ENCODE measurements around the gene NUDT14.

Gene NUDT14

DNA sequence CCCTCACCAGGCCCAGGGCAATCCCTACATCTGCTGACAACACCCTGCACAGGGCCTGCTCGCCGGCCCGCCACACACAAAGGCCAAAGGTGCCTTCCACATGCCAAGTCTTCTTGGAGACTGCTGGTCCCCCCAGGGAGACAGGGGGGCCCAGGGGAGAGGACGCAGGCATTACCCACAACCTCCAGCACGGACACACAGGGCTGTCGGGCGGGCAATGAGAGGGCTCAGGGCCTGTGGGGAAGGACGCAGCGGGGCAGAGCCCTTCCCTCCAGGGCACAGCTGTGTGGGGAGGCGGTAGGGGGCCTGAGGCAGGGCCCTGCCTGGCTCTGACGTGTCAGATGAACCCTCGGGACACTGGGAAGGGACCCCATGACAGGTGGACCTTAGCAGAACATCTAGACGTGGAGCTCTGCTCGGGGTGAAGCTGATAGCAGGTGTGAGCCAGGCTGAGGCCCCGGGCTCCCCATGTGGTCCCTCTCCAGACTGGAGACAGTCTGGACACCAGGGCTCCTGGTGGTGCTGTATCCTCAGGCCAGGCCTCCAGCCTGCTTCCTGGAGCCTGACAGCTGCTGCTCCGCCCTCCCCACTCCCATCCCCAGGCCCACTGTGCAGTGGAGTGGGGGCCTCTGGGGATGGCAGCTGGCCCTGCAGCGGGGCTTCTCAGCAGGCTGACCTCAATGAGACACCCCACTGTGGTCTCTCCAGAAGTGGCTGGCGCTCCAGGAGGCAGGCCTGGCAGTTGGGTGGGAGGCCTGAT lies 31.6 kb upstream of the NUDT14 start:
- in situ Hi-C loops (cut with HindIII; ENCODE audit: low sequenced_read_pairs) = no loop called here

DNA sequence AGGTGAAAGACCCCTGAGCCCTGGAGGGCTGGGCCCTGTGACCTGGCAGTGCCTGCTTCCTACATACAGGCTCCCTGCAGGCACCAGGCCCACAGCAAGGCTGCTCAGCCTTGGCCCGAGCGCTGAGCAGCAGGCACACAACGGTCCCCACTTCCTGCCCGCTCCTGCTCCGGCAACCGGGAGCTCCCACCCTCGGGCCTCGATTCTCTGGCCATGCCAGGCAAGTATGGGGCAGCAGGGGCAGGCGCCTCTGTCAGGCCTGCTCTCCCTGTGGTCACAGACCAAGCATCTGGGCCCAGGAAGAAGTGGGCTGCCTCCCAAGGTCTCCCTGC lies 30.6 kb upstream of the NUDT14 start:
- in situ Hi-C loops (cut with HindIII; ENCODE audit: low sequenced_read_pairs) = no loop called here

DNA sequence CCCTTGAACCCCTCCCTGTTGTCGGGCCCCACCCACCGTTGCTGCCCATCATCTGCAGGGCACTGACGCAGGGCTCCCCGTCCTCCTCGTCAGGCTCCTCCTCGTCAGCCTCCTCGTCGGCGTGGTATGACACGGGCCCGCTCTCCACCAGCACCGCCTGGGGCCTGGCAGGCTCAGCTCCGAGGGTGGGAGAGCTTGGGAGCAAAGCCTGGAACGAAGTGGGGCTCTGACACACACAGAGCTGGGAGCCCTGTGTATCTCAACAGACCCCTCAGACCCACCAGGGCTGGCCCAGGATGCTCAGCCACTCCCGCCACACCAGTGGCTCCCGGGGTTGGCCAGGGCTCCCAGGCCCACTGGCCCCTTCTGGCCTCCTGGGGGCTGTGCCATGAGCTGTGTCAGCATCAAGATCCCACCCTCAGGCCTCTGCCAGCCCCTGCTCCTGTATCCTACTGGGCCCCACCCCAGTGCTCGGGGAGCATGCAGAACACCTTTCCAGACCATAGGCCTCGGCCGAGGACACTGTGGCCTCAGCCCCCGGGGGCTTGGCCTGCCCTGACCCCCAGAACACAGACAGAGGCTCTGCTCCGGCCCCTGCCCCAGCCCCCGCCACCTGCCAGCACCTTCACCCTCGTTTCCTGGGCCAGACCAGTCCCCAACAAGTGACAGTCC lies 30.1 kb upstream of the NUDT14 start:
- in situ Hi-C loops (cut with HindIII; ENCODE audit: low sequenced_read_pairs) = no loop called here

DNA sequence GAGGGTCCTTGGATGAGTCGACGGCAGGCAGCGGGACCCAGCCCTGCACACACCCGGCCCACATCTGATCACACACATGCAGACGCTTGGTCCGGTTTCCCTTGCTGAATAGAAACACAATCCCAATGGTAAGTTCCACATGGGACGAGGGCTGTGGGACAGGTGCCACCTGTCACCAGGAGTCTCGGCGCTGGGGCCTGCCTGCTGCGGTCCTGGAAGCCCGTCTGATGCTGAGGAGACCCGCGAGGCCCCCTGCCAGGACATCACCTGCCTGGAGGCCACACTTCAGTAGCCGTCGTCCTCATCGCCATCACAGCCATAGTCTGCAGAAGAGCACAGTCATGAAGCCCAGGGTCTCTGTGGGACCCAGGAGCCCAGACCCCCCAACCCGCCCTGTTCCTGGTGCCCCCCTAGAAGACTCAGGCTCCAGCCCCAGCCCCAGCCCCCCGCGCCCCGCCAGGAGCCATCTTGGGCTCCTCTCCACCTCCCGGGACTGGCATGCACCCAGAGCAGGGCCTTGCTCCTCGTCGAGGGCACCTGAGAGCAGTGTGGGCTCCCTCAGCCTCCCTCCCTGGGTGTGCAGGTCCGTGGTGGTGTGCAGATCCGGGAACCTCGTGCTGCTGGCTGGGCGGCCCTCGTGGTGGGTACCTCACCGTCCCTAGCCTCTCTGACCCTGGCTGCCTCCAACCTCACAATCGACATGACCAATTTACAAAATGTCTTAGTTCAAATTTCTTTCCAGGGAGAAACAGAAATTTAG lies 29.3 kb upstream of the NUDT14 start:
- in situ Hi-C loops (cut with HindIII; ENCODE audit: low sequenced_read_pairs) = no loop called here

DNA sequence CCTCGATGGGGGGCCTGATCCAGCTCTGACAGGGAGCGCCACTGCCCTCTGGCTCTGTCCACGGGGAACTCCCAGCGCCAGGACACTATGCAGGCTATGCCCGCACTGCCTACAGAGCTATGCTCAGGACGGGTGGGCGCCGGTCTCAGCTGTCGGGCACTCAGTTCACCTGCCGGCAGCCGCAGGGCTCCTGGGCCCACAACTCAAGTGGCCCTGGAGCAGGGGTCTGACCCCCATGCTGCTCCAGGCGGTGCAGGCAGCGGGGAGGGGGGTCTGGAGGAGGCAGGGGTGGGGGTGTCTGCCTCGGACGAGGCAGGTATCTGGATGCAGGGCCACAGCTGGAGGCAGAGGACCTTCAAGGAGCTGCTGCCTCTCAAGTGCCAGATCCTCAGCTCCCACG lies 28.5 kb upstream of the NUDT14 start:
- in situ Hi-C loops (cut with HindIII; ENCODE audit: low sequenced_read_pairs) = no loop called here

DNA sequence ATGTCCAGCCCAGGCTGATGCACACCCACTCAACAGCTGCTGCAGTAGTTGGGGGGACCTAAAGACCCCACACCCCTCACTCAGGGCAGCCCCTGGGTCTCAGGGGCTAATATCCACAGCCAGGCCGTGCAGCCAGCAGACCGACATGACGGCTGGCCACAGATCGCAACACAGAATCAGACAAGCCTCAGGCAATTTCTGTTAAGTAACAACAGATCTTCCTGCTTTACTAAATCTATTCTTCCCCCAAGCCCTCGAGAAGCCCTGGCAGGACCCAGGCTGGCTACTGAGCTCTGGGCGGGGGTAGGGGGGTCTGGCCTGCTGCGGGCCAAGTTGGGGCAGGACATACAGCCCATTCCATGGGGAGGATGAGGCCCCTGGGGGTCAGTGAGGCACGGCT lies 28.0 kb upstream of the NUDT14 start:
- in situ Hi-C loops (cut with HindIII; ENCODE audit: low sequenced_read_pairs) = no loop called here

DNA sequence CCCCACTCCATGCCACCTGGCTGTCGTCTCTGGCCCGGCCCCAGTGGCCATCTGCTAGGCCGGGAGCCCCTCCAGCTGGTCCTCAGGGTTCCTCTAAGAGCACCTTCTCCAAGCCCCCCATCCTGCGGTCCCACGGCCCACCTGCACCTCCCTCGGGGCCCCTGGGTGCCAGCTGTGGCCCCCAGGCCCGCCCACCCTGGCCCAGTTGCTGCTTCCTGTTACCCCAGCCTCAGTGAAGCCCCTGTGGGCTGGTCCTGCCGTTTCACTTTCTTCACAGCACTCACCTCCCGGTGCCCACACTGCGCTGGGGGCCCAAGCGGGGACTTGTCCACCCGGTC lies 27.6 kb upstream of the NUDT14 start:
- in situ Hi-C loops (cut with HindIII; ENCODE audit: low sequenced_read_pairs) = no loop called here

DNA sequence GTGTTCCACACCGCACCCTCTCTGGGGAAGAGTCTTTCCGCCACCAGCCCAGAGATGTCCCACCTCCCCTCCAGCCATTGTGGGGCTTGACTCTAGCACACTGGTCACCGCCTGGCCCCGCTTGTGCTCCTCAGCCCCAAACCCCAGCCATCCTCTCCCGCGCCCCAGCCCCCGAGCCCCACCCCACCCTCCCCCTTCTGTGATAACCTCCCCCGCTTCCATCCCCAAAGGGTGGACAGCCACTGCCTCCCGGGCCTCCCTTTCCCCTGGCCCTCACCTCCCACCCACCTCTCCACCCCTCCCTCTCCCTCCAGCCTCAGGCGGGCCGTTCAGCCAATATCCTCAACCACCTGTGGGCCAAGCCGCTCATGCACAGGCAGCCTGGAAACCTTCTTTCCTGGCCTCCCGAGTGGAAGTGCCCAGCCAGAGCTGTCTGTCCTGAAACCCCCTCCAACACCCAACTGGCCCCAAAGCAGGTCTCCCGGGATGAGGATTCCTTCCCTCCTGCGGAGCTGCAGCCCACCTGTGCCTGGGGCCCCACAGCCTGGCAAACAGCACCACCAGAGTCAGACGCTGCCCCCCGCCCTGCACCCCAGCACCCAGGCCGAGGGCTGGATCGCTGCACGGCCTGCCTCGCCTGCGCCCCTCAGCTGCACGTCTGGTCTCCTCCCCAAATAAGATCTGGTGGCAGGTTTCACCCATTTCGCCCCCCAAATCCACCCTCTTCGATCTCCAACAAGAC lies 27.1 kb upstream of the NUDT14 start:
- in situ Hi-C loops (cut with HindIII; ENCODE audit: low sequenced_read_pairs) = no loop called here

DNA sequence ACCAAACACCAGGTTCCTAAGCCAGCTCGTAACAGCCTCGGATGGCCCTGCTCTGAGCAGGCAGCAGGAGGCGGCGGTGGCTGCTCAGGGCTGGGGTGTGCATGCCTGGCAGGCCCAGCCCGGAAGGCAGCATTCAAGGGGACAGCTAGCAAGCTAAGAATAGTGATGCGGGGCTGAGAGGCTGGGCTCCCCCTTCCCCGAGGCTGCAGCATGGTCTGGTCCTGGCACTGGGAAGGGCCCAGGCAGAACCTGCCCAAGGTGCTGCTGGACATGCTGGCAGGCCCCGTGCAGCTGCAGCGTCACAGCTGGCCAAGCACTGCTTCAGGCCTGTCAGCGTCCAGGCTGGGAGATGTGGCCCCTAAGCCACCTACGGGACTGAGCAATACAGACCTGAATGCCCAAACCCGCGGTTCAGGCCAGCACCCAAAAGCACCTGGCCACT lies 26.4 kb upstream of the NUDT14 start:
- in situ Hi-C loops (cut with HindIII; ENCODE audit: low sequenced_read_pairs) = no loop called here

DNA sequence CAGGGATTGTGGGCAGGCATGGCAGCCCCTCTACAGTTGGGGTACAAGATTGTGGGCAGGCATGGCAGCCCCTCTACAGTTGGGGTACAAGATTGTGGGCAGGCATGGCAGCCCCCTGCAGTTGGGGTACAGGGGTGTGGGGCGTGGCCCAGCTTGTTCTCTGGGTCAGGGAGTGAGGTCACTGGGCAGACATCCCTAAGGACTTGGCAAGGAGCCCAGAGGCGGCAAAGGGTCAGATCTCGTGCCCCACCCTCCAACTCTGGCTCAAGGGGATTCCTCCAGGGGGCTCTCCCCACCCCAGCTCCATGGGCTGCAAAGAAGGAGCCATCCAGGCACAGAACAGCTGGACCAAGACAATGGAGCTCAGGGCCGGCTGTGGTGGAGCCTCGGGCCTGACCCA lies 25.8 kb upstream of the NUDT14 start:
- in situ Hi-C loops (cut with HindIII; ENCODE audit: low sequenced_read_pairs) = no loop called here

DNA sequence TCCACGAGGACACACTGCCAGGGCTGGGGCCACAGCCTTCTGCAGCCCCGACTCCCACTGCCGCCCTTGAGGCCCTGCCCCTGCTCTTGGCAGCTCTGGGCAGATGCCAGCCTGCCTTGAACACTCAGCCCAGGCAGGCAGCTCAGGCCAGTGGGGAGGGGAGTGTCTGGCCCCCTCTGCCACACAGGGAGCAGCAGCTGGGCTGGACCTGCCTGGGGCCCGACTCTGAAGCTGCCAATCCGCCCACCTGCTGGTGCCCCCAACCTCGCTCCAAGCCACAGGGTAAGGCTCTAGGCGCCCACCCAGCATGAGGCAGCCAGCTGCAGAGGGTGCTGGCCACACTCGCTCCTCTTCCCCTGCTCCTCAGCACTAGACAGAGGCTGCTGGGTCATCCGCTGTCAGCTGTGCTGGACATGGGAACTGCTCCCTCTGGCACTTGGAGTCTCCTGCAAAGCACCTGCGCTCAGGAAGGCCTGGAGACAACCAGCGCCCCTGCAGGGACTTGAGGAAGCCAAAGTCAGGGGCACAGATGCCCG lies 24.6 kb upstream of the NUDT14 start:
- in situ Hi-C loops (cut with HindIII; ENCODE audit: low sequenced_read_pairs) = no loop called here

DNA sequence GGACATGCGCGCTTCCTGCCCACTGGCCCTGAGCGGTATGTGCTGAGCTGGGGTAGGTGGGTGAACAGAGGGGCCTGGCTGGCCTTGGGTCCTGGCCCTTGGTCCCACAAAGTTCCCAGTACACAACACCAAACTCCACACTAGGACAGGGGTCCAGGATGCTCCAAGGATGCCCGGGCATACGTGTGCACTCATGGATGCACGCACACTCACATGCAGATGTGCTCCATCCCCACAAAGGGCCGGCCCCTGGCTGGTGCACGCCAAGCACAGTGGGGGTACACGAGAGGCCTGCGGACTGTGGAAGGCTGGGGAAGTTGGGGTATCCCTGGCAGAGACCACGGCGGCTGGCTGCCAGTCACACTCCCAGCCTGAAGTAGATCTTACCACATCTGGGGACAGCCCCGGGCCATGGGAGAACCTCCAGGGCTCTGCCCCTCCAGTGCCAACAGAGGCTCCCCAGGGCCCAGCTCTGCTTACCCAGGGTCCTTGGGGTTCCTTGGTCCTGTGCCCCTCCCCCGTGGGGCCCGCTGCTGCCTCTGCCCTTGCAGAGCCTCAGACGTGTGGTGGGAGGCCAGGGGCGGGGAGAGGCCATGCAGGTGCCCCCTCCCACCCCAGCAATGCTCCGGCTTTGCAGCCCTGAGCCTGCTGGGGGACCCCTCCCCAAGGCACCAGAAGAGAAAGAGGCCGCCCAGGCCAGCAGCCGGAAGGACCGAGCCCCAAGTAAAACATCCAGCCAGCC lies 24.0 kb upstream of the NUDT14 start:
- in situ Hi-C loops (cut with HindIII; ENCODE audit: low sequenced_read_pairs) = no loop called here

DNA sequence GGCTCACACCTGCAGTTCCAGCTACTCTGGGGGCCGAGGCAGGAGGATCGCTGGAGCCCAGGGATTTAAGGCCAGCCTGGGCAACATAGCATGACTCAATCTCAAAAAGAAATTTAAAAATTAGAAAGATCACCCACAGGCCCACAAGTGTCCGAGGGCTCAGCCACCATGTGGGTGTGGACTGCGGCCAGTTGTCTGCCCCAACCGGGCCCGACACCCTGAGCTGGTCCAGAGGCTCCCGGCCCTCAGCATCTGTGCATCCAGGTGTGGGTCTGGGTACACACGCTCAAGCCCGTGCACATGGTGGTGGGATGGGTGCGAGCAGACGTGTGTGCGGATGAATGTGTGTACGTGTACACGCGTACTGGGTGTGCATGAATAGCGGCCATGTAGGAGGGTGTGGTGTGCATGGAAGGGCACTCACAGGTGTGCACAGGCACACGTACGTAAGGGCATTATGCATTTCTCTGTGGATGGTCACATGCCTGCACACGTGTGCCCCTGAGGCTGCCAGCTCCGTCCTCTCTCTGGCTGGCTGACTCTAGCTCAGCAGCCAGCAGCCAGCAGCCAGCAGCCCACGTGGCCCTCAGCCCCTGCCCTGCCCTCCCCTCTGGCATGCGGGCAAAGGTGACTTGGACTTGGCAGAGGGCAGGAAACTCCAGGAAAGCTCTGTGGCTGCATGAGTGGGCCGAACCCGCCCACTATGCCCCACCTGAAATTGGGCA lies 23.3 kb upstream of the NUDT14 start:
- in situ Hi-C loops (cut with HindIII; ENCODE audit: low sequenced_read_pairs) = no loop called here

DNA sequence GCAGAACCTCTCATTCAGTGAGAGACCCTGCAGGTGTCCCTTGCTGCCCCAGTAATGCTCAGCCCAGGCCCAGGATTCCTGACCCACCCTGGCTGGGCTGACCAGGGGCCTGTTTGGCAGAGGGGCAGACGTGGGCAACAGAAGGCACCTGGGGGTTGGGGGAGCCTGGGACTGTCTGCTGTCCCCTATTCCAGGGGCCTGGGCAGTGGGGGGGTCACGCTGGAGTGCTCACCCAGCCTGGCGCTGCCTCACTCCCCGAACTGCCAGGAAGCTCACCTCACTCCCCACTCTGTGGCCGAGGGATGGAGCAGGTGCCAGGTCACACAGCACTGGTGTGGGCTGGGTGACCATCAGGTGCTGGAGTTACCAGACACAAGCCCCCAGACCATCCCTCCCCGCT lies 22.6 kb upstream of the NUDT14 start:
- in situ Hi-C loops (cut with HindIII; ENCODE audit: low sequenced_read_pairs) = no loop called here

DNA sequence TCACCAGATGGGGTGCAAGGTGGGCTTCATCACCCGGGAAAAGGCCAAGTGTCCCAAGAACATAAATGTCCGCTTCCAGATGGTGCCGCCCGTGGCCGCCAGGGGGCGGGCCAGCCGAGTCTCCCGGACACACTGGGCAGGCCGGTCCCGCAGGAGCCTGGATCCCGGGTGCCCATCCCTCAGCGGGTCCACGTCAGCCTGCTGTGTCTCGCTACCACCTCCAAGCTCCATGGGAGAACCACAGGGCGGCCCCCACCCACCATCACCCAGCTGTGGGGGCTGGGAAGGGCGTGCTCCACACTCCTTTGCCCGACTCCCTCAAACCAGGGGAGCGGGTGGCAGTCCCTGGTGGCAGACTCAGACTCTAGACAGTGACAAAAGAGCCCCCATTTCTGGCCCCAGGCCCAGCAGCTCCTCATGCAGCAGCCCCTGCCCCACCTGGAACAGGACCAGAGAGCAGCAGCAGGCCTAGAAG lies 22.0 kb upstream of the NUDT14 start:
- in situ Hi-C loops (cut with HindIII; ENCODE audit: low sequenced_read_pairs) = no loop called here

DNA sequence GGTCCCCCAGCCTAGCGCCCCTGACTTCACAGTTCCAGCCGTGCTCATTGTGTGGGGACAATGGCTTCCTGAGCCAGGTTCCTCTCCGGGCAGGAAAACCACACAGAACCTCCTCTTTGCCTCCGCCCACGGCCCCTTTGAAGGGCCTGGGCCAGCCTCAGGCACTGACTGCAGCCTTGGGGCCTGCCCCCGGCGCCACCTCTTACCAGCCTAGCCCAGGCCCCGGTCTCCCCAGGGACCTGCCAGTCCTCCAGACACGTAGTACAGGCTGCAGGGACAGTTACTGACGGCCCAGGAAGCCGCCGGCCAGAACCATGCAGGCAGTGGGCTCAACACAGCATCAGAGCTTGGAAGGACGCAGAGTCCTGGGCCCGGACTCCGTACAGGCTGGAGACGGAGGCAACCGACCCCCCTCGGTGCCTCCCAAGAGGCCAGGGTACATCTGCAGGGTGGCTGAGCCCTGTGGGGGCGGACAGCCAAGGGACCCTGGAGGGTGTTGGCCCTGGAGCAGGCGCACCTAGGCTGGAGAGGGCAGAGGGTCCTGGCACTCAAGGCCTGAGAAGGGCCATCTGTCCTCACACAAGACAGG lies 20.9 kb upstream of the NUDT14 start:
- in situ Hi-C loops (cut with HindIII; ENCODE audit: low sequenced_read_pairs) = no loop called here

DNA sequence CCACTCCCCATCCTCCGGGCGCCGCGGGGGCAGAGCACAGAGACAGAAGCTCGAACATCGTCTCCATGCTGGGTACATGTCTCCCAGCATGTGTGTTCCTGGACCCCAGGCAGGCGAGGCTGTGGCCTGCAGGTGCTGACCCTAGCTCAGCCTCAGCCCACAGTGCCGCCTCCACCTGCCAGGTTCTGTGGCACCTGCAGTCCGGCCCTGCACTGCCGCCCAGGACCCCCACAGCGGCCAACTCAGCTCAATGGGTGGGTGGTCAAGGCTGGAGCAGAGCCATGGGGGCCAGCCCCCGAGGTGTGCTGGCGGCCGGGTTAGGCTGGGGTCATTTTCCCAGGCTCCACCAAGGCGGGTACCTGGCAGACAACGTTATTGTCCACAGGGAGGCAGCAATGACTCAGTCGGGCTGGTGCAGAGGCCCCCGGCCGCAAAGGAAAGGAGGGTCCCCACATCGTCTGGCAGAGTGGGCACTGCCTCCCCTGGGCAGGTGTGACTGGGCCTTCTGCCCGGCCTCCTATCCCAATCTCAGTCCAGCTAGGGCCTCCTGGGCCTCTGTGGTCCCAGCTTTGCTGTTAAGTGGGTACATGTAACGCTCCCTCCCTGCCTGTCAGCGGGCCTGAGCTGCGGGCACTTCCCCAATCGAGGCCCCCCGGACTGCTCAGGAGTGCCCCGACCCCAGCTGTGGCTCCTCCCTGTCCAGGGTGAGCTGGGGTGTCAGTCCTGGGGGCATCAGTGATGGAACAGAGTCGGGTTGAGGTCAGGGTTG lies 20.2 kb upstream of the NUDT14 start:
- in situ Hi-C loops (cut with HindIII; ENCODE audit: low sequenced_read_pairs) = no loop called here

DNA sequence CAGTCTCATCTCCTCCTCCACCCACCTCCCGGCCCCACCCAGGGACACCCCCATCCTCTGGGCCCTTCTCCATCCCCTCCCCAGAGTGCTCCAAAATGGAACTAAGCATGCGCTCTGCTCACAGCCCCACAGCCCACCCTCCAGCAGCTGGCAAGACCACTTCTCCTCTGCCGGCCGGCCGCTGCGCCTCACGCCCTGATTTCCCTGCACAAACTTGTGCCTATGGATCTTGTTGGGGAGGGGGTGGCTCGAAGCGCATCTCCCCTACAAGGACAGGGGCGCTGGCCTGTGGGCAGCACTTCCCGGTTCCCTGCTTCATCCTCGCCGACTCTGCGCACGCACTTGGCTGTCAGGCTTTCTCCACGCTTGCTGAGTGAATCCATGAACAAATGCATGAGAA lies 19.5 kb upstream of the NUDT14 start:
- in situ Hi-C loops (cut with HindIII; ENCODE audit: low sequenced_read_pairs) = no loop called here

DNA sequence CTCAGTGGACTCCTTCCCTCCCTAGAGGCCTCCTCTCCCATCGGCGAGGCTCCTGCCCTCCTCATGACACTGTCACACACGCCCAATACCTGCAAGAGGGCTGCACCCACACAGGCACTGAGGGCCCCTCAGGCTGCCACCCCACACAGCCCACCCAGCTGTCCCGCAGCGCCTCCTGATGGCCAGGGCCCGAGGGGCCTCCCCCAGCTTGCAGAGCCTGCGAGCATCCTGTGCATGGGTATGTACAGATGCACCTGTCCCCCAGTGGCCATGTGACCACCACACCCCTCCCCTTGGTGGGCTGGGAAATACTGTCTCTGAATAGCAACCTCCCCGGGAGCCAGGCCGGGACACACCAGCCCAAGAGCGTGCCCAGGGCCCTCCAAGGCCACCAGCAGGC lies 19.0 kb upstream of the NUDT14 start:
- in situ Hi-C loops (cut with HindIII; ENCODE audit: low sequenced_read_pairs) = no loop called here

Measured in DLD1 (cell line).